Measurements from ENCODE around the gene CDC42SE2.

GRCh38 chr5:131220566-131220965, 43.3 kb upstream of the CDC42SE2 start:
- TF ChIP-seq CTCF (IDR thresholded peaks at IDR 0.05) (no peak), E2F4 (CRISPR knock-in tag; IDR thresholded peaks at IDR 0.05; ENCODE audit: borderline replicate concordance, low read depth) (no peak), MAX (CRISPR knock-in tag; IDR thresholded peaks at IDR 0.05) (no peak)
